Ammon's horn (tissue), 1 donor: ENCODE measurements around the gene SLC23A1.

ENCODE experiments used
- DNase-seq: peaks from one replicate; pipeline ENCODE4 v3.0.0-alpha.2; 2016; ENCODE audit warnings: low spot score

The SLC23A1 gene

DNA sequence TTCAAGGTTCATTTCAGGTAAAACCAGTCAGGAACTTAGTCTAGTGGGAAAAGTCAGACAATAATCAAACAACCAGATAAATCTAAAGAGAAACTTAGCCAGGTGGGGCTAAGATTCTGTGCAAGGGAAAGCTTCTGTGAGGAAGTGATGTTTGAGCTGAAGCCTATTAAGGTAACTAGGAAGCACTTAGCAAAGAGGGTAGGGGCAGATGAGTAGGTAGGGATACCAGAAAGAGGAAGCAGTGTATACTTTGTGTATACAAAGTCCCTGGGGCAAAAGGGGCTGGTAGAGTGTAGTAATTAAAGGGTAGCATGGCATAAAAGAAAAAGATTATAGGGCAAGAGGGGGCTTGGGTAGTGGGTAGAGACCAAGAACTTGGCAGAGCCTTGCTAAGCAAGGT, 24.4 kb upstream of the SLC23A1 start:
- no peak for DNase-seq

DNA sequence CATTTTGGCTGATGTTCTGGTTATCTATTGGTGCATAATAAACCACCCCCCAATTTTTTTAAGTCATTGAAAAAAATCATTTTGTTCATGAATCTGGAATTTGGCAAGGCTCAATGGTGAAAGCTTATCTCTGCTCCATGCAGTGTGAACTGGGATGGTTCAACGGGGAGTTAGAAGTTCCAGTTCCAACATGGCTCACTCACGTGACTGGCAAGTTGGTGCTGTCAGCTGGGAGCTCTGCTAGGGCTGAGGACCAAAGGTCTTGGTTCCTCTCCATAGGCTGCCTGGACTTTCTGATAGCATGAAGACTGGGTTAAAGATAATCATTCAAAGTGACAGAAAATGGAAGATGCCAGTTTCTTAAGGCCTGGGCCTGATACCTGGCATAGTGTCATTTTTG, 23.9 kb upstream of the SLC23A1 start:
- DNase-seq = no peak

GRCh38 chr5:139404484-139404840, 21.4 kb upstream of the SLC23A1 start:
- DNase-seq = no peak

DNA sequence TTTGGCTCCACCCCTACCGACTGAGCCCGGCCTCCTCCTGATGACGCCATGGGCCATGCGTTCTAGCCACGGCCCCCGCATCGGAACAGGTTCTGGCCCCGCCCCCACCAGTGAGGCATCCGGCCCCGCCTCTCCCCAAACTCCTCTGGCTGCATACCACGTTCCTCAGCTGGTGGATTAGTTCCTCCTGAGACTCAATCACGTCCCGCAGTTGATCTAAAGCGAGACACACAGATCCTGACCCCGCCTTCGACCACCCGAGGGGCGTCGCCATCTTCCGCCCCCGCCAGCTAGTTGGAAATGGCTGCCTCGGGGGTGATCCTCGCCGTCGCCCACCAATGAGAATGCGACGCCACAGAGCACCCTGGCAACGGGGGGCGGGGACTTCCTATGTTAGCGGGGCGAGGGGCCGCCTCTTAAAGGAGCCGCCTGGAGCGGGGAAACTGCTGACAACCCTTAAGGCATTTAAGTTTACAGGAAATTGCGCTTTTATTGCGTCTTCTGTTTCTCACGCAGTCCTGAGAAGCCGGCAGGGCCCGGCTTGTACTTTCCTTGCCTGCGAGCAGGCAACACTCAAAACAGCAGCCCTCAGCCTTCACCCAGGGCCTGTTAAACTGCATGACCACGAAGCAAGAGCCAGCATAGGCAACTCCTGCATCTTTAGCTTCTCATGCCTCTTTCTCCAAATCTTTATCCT, 20.8 kb upstream of the SLC23A1 start, which contains the start of gene SPATA24:
TSS of gene SPATA24 (minus strand) at position 303 of the 697 bp plus-strand sequence. CDS start at position 274, 29 bp downstream.
- peak; percentile 98 for DNase-seq

DNA sequence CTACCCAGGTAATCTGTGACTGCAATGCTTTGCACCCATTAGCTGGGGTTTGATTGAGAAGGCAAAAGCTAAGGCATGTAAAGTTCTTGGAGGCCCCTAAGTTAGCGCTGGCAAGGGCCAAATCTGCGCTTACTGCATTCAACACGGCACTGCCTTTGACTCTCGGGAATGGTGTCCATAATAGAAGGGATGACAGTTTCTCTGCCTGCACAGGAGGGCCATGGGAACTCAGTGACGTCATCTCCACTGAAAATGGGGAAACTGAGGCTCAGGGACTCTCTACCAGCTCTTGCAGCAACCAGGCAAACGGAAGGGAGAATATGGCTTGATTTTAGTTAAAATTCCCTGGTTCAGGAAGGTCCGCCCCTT, 20.3 kb upstream of the SLC23A1 start:
- DNase-seq = no peak

GRCh38 chr5:139402561-139403158, 19.6 kb upstream of the SLC23A1 start:
- DNase-seq = no peak

DNA sequence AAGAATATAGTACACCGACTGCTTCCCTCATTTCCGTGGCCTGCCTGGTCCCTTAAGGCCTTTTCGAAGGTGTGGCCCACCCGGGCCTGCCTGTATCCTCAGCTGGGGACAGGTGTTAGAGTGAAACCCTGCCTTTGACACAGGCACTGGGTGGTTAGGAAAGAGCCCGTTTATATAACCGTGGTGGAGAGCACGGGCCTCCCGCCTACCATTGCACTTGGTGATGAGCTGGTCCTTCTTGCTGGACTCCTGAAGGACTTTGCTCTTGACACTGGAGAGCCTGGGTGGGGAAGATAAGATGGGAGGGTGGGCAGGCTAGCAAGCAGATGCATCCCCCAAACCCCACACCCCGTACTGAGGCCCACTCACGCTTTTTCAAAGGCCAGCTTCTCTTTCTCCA, 18.4 kb upstream of the SLC23A1 start:
- DNase-seq = no peak

- DNase-seq = no peak
Measured at GRCh38 chr5:139399501-139400121, 16.5 kb upstream of the SLC23A1 start.

- no peak for DNase-seq
Measured at GRCh38 chr5:139397921-139398320, 14.8 kb upstream of the SLC23A1 start.

- DNase-seq = no peak
Measured at GRCh38 chr5:139396691-139397090, 13.6 kb upstream of the SLC23A1 start.

DNA sequence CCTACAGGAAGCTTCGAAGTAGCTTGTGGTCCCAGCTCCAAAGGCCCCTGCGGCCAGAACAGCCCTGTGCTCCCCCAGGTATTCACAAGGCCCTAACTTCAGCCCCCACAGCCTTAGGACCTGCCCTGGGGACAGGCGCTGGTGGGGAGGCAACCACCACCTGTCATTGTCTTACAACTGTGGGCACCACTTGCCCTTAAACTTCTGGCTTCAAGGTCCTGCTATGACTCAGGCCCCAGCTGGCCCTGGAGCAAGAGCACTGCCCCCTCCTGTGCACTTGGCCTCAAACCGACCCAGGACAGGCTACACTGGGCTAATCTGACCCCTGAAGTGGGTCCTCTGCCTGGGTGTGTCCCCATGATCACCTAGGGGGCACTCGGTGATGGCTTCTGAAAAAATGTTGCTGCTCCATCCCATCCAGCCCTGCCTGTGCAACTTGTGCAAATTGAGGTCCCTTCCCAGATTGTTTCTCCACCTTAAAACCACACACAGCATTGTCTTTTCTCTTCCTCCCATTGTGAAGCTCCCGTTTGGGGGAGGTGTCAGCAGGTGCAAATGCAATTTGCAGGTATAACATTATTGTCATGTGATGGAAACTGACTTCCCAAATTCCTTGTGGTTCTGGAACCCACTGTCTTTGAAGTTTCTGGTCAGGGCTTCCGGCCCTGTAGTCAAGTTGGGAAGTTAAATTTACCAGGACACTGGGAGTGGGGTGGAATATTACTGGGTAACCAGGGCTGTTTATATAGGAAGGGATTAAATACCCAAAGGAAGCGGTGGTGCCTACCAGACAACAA, 12.9 kb upstream of the SLC23A1 start:
- DNase-seq = no peak

GRCh38 chr5:139394654-139395566, 11.8 kb upstream of the SLC23A1 start, which contains the start of gene PROB1:
Gene PROB1 (minus strand): TSS chr5:139395104. CDS start chr5:139395081, 23 bp downstream.
- DNase-seq = no peak

DNA sequence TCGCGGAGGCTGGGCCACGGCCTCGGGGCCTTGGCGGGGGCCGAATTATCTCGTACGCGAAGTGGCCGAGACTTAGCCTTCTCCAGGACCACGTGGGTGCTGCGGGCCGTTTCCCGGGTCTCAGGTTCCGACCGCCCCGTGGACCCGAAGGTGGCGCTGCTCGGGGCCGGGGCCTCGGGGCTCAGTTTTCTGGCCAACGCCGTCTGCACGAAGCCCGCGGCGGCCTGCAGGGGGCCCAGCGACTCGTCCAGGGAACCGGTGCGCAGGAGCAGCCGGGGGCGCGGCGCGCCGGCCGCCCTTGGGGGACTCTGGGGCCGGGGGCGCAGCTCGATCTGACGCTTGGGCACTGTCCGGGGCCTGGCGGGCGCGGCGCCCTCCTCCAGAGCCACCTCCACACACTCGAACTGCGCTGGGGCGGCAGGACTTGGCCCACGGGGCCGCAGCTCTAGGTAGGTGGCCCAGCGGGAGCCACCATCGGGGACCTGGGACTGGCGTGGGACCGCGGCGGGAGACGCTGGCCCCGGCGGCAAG, 11.1 kb upstream of the SLC23A1 start:
- DNase-seq = no peak

GRCh38 chr5:139393497-139394122, 10.5 kb upstream of the SLC23A1 start:
- DNase-seq = no peak

GRCh38 chr5:139392678-139393496, 9.8 kb upstream of the SLC23A1 start:
- DNase-seq = no peak

GRCh38 chr5:139392324-139392677, 9.2 kb upstream of the SLC23A1 start:
- no peak for DNase-seq

GRCh38 chr5:139391570-139392323, 8.7 kb upstream of the SLC23A1 start:
- no peak for DNase-seq

GRCh38 chr5:139390639-139391569, 7.8 kb upstream of the SLC23A1 start:
- DNase-seq = no peak
